Subcutaneous adipose tissue (tissue), 4 donors: ENCODE data around the gene FOCAD. TPM values are rescaled to one million over a fixed set of nuclear protein-coding genes. Genes with fewer than 3 reads are reported as not detected.

ENCODE experiments used
- total RNA-seq, 4 donors: library from RNA; depleted of rRNA; stranded (reverse); fragments of >200 nt; gene quantifications; one replicate each; pipeline ENCODE4 v1.1.0, GENCODE V29; 2016
- TF ChIP-seq, protein P1 (sequence below): fragments of 450-650 bp; IDR thresholded peaks from one replicate; pipeline ENCODE4 v1.5.1; 2016; ENCODE audit warnings: low read depth, mild to moderate bottlenecking, control low read depth, antibody characterized with exemption, moderate library complexity

The FOCAD gene
- total RNA-seq, 4 donors from 2014 or later: 24.6 to 31.7 (median 27.5) TPM

DNA sequence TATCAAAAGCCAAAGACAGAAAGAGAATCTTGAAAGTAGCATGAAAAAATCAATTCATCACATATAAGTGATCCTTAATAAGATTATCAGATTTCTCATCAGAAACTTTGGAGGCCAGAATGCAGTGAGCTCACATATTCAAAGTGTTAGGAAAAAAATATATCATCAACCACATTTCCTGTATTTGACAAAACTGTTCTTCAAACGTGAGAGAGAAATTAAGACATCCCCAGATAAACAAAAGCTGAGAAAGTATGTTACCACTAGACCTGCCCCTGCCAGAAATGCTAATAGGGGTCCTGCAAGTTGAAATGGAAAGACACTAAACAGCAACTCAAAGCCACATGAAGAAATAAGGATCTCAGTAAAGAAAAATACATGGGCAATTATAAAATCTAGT lies 317.5 kb downstream of the FOCAD start:
- TF ChIP-seq, protein P1, sequence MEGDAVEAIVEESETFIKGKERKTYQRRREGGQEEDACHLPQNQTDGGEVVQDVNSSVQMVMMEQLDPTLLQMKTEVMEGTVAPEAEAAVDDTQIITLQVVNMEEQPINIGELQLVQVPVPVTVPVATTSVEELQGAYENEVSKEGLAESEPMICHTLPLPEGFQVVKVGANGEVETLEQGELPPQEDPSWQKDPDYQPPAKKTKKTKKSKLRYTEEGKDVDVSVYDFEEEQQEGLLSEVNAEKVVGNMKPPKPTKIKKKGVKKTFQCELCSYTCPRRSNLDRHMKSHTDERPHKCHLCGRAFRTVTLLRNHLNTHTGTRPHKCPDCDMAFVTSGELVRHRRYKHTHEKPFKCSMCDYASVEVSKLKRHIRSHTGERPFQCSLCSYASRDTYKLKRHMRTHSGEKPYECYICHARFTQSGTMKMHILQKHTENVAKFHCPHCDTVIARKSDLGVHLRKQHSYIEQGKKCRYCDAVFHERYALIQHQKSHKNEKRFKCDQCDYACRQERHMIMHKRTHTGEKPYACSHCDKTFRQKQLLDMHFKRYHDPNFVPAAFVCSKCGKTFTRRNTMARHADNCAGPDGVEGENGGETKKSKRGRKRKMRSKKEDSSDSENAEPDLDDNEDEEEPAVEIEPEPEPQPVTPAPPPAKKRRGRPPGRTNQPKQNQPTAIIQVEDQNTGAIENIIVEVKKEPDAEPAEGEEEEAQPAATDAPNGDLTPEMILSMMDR: no peak

DNA sequence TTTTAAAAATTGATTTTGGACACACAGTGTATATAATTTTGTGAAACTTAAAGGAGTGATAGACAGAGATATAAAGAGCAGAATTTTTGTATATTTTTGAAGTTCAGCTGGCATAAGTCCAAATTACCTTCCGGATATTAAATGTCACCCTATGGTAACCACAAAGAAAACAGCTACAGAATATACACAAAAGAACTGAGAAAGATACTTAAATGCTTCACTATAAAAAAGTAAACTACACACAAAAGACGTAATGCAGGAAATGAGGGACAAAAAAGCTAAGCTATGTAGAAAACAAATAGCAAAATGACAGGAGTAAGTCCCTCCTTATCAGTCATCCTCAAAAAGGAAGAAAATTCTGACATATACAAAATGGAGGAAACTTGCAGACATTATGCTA lies 318.0 kb downstream of the FOCAD start:
- TF ChIP-seq, protein P1: no peak

DNA sequence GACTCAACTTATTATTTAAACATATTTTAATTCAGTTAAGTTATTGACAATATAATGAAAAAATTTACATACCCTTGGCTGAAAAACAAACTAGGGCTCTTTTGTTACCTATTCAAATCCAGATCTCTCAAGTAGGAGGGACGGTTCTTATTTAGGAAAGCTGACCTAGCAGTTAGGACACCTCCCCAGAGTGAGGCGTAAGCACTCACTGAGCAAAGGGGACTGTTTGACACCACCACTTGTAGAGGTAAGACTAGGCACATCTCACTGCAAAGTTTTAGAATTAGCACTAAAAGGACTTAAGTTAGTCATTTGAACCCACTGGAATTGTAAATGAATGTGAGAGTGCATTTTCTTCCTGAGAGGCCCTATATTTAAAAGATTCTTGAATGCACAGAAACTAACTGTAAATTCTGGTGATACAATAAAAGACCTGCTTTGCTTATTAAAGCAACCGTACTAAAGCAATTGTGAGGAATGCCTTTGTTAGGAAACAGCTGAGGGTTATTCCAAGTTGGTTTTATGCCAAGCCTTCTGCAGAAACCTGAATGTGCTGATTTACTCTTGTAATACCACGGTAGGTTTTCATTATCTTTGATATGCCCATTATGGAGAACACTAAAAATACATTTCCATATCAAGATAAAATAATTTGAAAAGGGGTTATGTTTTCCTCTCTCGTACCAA lies 331.2 kb downstream of the FOCAD start:
- TF ChIP-seq, protein P1: no peak

DNA sequence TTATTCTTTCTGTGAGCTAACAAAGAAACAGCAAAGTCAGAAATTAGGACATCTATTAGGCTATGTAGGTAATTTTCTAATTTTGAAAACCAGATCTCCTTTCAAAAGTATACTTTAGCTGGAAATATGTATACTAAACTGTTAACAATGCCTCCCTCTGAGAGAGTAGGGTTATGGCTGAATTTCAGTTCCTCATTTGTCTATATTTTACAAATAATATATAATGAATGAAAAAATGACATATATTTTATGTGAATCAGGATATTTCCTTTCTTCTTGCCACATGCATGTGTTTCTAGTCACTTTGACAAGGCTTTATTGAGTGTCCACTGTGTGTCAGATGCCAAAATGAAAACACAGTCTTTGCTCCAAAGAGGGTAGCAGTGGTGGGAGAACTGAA lies 331.9 kb downstream of the FOCAD start:
- TF ChIP-seq, protein P1: no peak

DNA sequence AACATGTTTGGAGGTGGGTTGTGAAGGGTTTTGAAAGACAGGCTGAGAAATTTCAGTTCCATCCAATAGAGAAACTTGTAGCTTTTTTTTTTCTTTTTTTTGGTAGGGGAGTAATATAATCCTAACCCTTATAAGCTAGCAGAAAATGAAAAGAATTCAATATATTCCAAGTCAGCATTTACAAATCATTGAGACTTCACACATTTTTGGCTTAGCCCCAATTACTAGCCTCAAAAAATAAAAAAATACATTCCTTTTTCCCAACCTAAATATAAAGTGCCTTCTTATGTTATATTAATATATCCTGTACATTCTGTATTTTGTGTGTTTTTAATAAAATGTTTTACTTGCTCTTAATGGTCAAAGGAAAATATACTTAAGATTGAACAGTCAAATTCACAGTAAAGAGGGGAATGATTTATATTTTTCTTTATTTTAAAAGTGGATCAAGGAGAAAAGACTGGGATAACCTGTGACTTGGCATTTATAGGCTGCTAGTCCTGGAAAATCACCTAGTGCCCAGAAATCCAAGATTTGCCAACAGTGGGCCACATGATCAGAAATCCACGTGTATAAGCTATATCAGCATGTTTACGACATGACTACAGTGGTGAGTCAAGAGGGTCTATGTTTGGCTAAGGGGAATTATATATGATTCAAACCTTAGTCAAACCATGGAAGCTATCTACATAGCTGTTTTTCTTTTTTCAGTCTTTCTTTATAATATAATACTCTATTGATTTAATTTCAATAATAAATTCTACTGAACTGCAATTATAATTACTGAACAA lies 332.8 kb downstream of the FOCAD start:
- TF ChIP-seq, protein P1: no peak

DNA sequence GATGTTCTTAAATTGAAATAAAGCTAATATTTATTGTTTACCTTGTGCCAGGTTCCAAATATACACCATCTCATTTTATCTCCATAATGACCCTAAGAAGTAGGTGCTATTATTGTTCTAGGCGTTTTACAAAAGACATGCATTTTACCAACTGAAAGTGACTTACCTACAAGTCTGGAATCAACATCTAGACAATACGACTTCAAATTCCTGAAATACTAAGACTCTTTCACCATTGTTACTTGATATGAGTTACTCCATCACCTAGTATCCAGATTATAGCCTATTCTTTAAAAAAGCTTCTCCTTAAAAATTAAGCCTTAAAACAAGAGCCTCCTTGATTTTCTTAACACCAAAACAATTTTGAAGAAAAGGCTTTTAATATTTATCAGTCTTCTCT lies 334.1 kb downstream of the FOCAD start:
- TF ChIP-seq, protein P1: no peak

DNA sequence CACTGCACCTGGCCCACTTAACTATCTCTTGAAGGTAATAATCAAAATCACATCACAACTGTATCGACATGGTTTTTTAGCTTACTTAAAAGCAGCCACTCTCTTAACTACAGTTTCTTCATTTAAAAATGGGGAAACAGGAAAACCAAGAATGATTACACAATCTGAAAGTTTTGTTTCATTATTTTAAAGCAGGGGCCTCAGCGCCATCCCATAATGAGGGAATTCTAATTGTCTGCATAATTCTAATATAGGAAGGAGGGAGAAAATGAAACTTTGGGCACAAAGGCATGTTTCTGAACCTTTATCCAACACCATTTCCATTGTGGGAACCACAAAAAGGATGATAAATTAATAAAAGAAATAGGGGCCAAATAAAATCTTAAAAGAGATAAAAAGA lies 339.8 kb downstream of the FOCAD start:
- TF ChIP-seq, protein P1: no peak
